PFSK-1 (cell line): ENCODE measurements around the gene SLMAP.

Experiments
- POLR2AphosphoS5 ChIP-seq: IDR thresholded peaks from 2 replicates; pipeline ENCODE4 v1.6.1; 2012; ENCODE audit warnings: low read depth, mild to moderate bottlenecking, control low read depth, low read length, moderate library complexity
- REST ChIP-seq, 2 experiments: IDR thresholded peaks; 2 replicates each; pipeline versions ENCODE4 v1.6.1 to v1.8.0; 2011 to 2012; ENCODE audit warnings: low read depth in 2 of 2, low read length in 2 of 2, control low read depth in 1 of 2, inconsistent platforms in 1 of 2, mild to moderate bottlenecking in 1 of 2, moderate library complexity in 1 of 2; ENCODE audit not compliant: insufficient read depth in 1 of 2
- SIN3A ChIP-seq: IDR thresholded peaks from 2 replicates; pipeline ENCODE4 v1.6.1; 2012; ENCODE audit warnings: mild to moderate bottlenecking, low read length, moderate library complexity, borderline replicate concordance; ENCODE audit not compliant: insufficient read depth
- TAF1 ChIP-seq: IDR thresholded peaks from 2 replicates; pipeline ENCODE4 v1.6.1; 2012; ENCODE audit warnings: low read length, control low read depth, borderline replicate concordance; ENCODE audit not compliant: insufficient read depth

- no peak for TF ChIP-seq POLR2AphosphoS5
- no peak for TF ChIP-seq SIN3A
- TF ChIP-seq TAF1, result no peak
- no peak for TF ChIP-seq REST (IDR thresholded peaks at IDR 0.05; ENCODE audit: insufficient read depth in 1 of 2, low read depth in 2 of 2, low read length in 2 of 2)
Measured at GRCh38 chr3:57757642-57758297, 1.7 kb downstream of the SLMAP start.
